Calu3 (cell line): ENCODE results near the gene POR. TPM values are rescaled to one million over a fixed set of nuclear protein-coding genes. Genes with fewer than 3 reads are reported as not detected.

Source experiments
- BruUV-seq: library from RNA; stranded (reverse); fragments of 400-500 nt; replicated peaks from 2 replicates; lab custom pipeline; 2021; lab: Mats Ljungman, UMichigan
- CTCF ChIA-PET: fragments of 300-600 bp; sonication (Branson Sonifier 250); formaldehyde crosslinking; loops from one replicate; lab custom pipeline; 2022; ENCODE audit warnings: antibody characterized with exemption; lab: Charles Lee
- DNase-seq: peaks from one replicate; pipeline ENCODE4 v3.0.0; 2022
- H3K27ac Mint-ChIP-seq: one replicate; pipeline ENCODE4 v1.8.0; 2022; ENCODE audit warnings: mixed read lengths; ENCODE audit not compliant: unreplicated experiment
- H3K27me3 Mint-ChIP-seq: one replicate; pipeline ENCODE4 v1.8.0; 2022; ENCODE audit warnings: mixed read lengths; ENCODE audit not compliant: unreplicated experiment
- H3K36me3 Mint-ChIP-seq: one replicate; pipeline ENCODE4 v1.8.0; 2022; ENCODE audit warnings: mild to moderate bottlenecking, moderate library complexity, mixed read lengths; ENCODE audit not compliant: insufficient read depth, unreplicated experiment
- H3K4me1 Mint-ChIP-seq: one replicate; pipeline ENCODE4 v1.8.0; 2022; ENCODE audit warnings: mild to moderate bottlenecking, low read depth, mixed read lengths; ENCODE audit not compliant: unreplicated experiment
- H3K4me3 Mint-ChIP-seq: one replicate; pipeline ENCODE4 v1.8.0; 2022; ENCODE audit warnings: mild to moderate bottlenecking, low read depth, moderate library complexity, mixed read lengths; ENCODE audit not compliant: unreplicated experiment
- H3K9me3 Mint-ChIP-seq: one replicate; pipeline ENCODE4 v1.8.0; 2022; ENCODE audit warnings: low read depth, mixed read lengths; ENCODE audit not compliant: unreplicated experiment
- intact Hi-C: fragments of 100-400 bp; cut with micrococcal nuclease; formaldehyde crosslinking; loops from one replicate; pipeline ENCODE4 v1.10.0; 2022; ENCODE audit not compliant: unreplicated experiment
- total RNA-seq: library from RNA; stranded (reverse); gene quantifications from 2 replicates; pipeline ENCODE4 v1.2.3, GENCODE V29; 2022
- TF ChIP-seq, protein P1 (sequence below): fragments of 200-600 bp; IDR thresholded peaks from one replicate; pipeline ENCODE4 v1.8.0; 2022; ENCODE audit warnings: antibody characterized with exemption; ENCODE audit not compliant: unreplicated experiment

The POR gene
- total RNA-seq, 1 experiment from 2014 or later: 65.8 TPM

DNA sequence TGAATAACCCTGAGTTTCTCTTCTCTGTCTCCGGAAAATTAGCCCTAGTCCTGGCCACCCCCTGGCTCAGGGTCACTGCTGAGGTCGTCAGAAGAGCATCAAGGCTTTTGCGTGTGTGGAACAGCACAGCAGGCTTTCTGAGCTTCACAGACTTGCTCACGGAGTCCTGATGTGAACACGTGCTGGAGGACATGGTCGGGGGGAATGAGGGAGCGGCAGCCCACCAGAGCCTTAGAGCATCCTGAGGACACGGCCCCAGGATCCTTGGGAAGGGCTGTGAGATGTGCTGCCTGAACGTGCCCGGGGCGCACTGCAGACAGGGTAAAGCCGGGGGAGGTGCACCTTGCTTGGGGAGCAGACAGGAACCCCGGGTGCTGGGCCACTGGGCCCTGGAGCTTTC is 50.7 kb downstream of the POR start:
- Mint-ChIP-seq H3K27ac (no peak overlapping the region), H3K27me3 (no peaks in the 10 kb centered on the region), H3K4me3 (no peak overlapping the region), H3K36me3 (no peaks in the 10 kb centered on the region), H3K9me3 (no peaks in the 10 kb centered on the region), H3K4me1 (no peaks in the 10 kb centered on the region)
- CTCF ChIA-PET: no interaction called here
- intact Hi-C loops: no loop called here
- DNase-seq: no peak
- no TSS peak for BruUV-seq
- TF ChIP-seq, protein P1, sequence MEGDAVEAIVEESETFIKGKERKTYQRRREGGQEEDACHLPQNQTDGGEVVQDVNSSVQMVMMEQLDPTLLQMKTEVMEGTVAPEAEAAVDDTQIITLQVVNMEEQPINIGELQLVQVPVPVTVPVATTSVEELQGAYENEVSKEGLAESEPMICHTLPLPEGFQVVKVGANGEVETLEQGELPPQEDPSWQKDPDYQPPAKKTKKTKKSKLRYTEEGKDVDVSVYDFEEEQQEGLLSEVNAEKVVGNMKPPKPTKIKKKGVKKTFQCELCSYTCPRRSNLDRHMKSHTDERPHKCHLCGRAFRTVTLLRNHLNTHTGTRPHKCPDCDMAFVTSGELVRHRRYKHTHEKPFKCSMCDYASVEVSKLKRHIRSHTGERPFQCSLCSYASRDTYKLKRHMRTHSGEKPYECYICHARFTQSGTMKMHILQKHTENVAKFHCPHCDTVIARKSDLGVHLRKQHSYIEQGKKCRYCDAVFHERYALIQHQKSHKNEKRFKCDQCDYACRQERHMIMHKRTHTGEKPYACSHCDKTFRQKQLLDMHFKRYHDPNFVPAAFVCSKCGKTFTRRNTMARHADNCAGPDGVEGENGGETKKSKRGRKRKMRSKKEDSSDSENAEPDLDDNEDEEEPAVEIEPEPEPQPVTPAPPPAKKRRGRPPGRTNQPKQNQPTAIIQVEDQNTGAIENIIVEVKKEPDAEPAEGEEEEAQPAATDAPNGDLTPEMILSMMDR: no peak

DNA sequence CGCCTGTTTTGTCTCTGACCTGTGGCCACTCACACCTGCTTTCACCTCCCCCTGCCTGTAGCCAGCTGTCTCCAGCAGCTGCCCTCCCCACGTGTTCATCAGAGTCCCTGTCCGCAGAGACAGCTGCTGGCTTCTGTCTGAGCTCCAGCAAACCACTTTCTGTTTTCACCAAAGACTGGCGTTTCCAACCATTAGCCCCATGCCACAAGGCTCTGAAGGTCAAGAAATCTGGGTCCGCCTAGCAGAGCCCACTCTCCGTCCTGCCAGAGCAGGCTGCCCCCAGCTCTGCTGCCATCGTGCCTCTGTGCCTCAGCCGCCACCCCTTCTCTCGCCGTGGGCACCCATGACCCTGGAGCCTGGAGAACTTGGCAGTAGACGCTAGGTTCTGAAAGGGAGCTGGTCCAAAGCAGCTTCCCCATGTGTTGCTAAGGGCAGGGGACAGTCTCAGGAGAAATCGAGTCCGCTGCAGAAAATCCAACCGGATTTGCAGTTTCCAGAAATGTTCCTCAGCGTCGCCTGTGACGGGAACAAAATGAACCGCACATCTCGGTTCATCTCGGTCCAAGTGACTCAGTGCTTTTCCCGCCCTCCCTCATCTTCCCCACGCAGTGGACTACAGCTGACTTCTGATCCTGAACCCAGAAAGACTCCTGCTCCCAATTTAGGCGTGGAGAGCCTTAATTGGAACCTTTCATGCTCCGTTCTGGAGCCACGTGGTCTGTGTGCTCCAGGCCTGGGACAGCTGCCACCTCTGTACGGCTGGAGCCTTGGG is 51.4 kb downstream of the POR start:
- no peak for DNase-seq
- BruUV-seq: no TSS peak
- intact Hi-C loops: no loop called here
- TF ChIP-seq, protein P1: no peak
- Mint-ChIP-seq H3K27me3 (no peaks in the 10 kb centered on the region), H3K4me3 (no peak overlapping the region), H3K36me3 (peaks cover 5% of the 10 kb centered on the region), H3K4me1 (peaks cover under 1% of the 10 kb centered on the region), H3K9me3 (no peaks in the 10 kb centered on the region), H3K27ac (no peak overlapping the region)
- CTCF ChIA-PET: no interaction called here

DNA sequence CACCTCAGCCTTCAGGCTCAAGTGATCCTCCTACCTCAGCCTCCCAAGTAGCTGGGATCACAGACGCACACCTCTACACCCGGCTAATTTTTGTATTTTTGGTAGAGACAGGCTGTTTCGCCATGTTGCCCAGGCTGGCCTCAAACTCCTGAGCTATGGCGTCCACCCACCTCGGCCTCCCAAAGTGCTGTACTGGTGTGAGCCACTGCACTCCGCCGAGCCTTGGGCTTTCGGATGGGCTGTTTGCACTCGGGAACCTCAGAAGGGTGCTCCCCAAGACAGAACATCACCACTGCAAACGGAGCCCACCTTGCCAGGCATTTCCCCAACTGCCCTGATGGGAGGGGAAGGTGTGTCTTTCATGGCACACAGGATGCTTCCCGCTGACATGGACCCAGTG is 52.1 kb downstream of the POR start:
- no peak overlapping the region for H3K27ac Mint-ChIP-seq
- no peak overlapping the region for H3K4me3 Mint-ChIP-seq
- intact Hi-C loops: no loop called here
- CTCF ChIA-PET: no interaction called here
- H3K27me3 Mint-ChIP-seq: no peaks in the 10 kb centered on the region
- no TSS peak for BruUV-seq
- H3K36me3 Mint-ChIP-seq: peaks cover 11% of the 10 kb centered on the region
- TF ChIP-seq, protein P1: no peak
- peaks cover 7% of the 10 kb centered on the region for H3K4me1 Mint-ChIP-seq
- no peaks in the 10 kb centered on the region for H3K9me3 Mint-ChIP-seq
- DNase-seq: no peak

DNA sequence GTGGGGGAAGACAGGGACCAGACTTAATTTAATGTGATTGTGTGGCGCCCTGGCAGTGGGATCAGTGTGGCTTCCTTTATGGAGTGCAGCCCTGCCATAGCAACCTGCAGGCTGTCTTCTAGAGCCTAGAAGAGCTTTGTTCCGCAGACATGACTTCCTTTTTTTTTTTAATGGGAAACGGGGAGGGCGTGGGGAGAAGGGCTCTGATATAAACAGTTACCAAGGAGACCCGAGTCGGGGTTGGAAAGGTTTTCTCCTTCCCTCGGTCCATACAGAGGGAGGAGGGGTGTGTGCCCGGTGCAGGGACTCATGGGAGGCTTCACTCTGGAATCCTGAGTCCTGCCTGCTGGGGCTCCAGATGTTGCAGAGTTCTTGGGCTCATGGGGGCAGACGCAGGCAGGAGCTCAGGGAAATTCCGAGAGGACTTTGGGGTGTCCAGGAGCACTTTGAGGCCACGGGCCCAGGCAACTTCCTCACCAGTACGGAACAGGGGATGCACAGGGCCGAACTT is 52.6 kb downstream of the POR start:
- no TSS peak for BruUV-seq
- TF ChIP-seq, protein P1: no peak
- H3K4me1 Mint-ChIP-seq: peaks cover 9% of the 10 kb centered on the region
- H3K27ac Mint-ChIP-seq: no peak overlapping the region
- H3K27me3 Mint-ChIP-seq: no peaks in the 10 kb centered on the region
- H3K36me3 Mint-ChIP-seq: peaks cover 11% of the 10 kb centered on the region
- intact Hi-C loops: no loop called here
- no peak for DNase-seq
- no peaks in the 10 kb centered on the region for H3K9me3 Mint-ChIP-seq
- no peak overlapping the region for H3K4me3 Mint-ChIP-seq
- CTCF ChIA-PET: no interaction called here
